SK-N-SH (cell line): ENCODE results near the gene PPP2R2B. TPM values are rescaled to one million over a fixed set of nuclear protein-coding genes. Genes with fewer than 3 reads are reported as not detected.
"Not testable (repeated sequence)": the region's sequence is repeated elsewhere in the genome, so short reads cannot be mapped to it uniquely, and the experiment has no call there.

ENCODE experiments used
- CTCF ChIA-PET: fragments of 300-600, 350-600 bp; formaldehyde crosslinking; extraction: SDS; loops from one replicate; lab custom pipeline; 2021; lab: Yijun Ruan, JAX
- POLR2A ChIA-PET: fragments of 350-600 bp; sonication (Branson Sonifier 250); formaldehyde crosslinking; extraction: SDS; loops from one replicate; lab custom pipeline; 2020; ENCODE audit warnings: antibody characterized with exemption, inconsistent platforms; lab: Yijun Ruan, JAX
- DNase-seq: peaks from one replicate; pipeline ENCODE4 v3.0.0; 2012
- H2AFZ ChIP-seq: fragments of 200-600 bp; sonication (generic); 2 replicates; pipeline ENCODE4 v1.8.1; 2016; ENCODE audit warnings: antibody characterized with exemption, mild to moderate bottlenecking, low read depth
- H3F3A ChIP-seq: fragments of 200-600 bp; sonication (generic); replicated peaks from 2 replicates; pipeline ENCODE3; 2016; ENCODE audit warnings: antibody characterized with exemption, mild to moderate bottlenecking; ENCODE audit not compliant: insufficient read depth
- H3K27ac ChIP-seq, 2 experiments: fragments of 200-500 bp in 1 of 2; fragments of 200-600 bp in 1 of 2; sonication (Bioruptor generic) in 1 of 2; sonication (generic), shearing (Covaris generic) in 1 of 2; 2 replicates each; pipeline versions ENCODE4 v1.5.1 to v1.6.1; 2014 to 2016; ENCODE audit warnings: low read depth in 2 of 2, inconsistent platforms in 1 of 2, low read length in 1 of 2, mild to moderate bottlenecking in 1 of 2, mixed read lengths in 1 of 2
- H3K27me3 ChIP-seq: fragments of 200-600 bp; sonication (generic), shearing (Covaris generic); 2 replicates; pipeline ENCODE4 v1.6.1; 2016; ENCODE audit warnings: mixed run types; ENCODE audit not compliant: insufficient read depth
- H3K36me3 ChIP-seq, 2 experiments: fragments of 200-500 bp in 1 of 2; fragments of 200-600 bp in 1 of 2; sonication (Bioruptor generic) in 1 of 2; sonication (generic) in 1 of 2; replicated peaks in 1 of 2; 2 replicates each; pipeline versions ENCODE3 to v1.5.1; 2014 to 2016; ENCODE audit warnings: low read length in 1 of 2, mild to moderate bottlenecking in 1 of 2; ENCODE audit not compliant: insufficient read depth in 2 of 2, control insufficient read depth in 1 of 2
- H3K4me1 ChIP-seq, 2 experiments: fragments of 200-500 bp in 1 of 2; fragments of 200-600 bp in 1 of 2; sonication (Bioruptor generic) in 1 of 2; sonication (generic), shearing (Covaris generic) in 1 of 2; 2 replicates each; pipeline versions ENCODE4 v1.5.1 to v1.6.1; 2014 to 2016; ENCODE audit warnings: low read depth in 1 of 2, low read length in 1 of 2, mixed run types in 1 of 2; ENCODE audit not compliant: insufficient read depth in 2 of 2, control insufficient read depth in 1 of 2
- H3K4me2 ChIP-seq: fragments of 200-600 bp; sonication (generic), shearing (Covaris generic); 2 replicates; pipeline ENCODE4 v1.6.1; 2017; ENCODE audit warnings: mixed run types
- H3K4me3 ChIP-seq, 2 experiments: fragments of 200-500 bp in 1 of 2; fragments of 200-600 bp in 1 of 2; sonication (Bioruptor generic) in 1 of 2; sonication (generic), shearing (Covaris generic) in 1 of 2; 2 replicates each; pipeline versions ENCODE4 v1.5.1 to v1.8.1; 2014 to 2016; ENCODE audit warnings: low read depth in 2 of 2, inconsistent platforms in 1 of 2, low read length in 1 of 2, mild to moderate bottlenecking in 1 of 2, mixed read lengths in 1 of 2, moderate library complexity in 1 of 2
- H3K79me2 ChIP-seq: fragments of 200-600 bp; sonication (generic); 2 replicates; pipeline ENCODE4 v1.8.1; 2017; ENCODE audit warnings: mild to moderate bottlenecking; ENCODE audit not compliant: insufficient read depth
- H3K9ac ChIP-seq: fragments of 200-600 bp; sonication (generic); 2 replicates; pipeline ENCODE4 v1.6.1; 2017; ENCODE audit warnings: mixed run types
- H3K9me2 ChIP-seq: fragments of 200-600 bp; sonication (generic); 2 replicates; pipeline ENCODE4 v1.6.1; 2017; ENCODE audit warnings: mixed run types
- H3K9me3 ChIP-seq: fragments of 200-600 bp; sonication (generic); 2 replicates; pipeline ENCODE4 v1.6.1; 2017; ENCODE audit warnings: mixed run types, mild to moderate bottlenecking, moderate library complexity
- H4K20me1 ChIP-seq: fragments of 200-600 bp; sonication (generic); 2 replicates; pipeline ENCODE4 v1.6.1; 2017; ENCODE audit warnings: mild to moderate bottlenecking, mixed run types; ENCODE audit not compliant: insufficient read depth
- ELF1 ChIP-seq: IDR thresholded peaks from 2 replicates; pipeline ENCODE4 v1.4.0; 2012
- EP300 ChIP-seq, 2 experiments: IDR thresholded peaks; 2 replicates each; pipeline versions ENCODE4 v1.4.0 to v1.6.1; 2012; ENCODE audit warnings: borderline replicate concordance in 1 of 2, low read depth in 1 of 2, low read length in 1 of 2
- JUND ChIP-seq: IDR thresholded peaks from 2 replicates; pipeline ENCODE4 v1.4.0; 2012
- MEF2A ChIP-seq: IDR thresholded peaks from 2 replicates; pipeline ENCODE4 v1.4.0; 2012; ENCODE audit warnings: low read depth, borderline replicate concordance
- NFIC ChIP-seq: IDR thresholded peaks from 2 replicates; pipeline ENCODE4 v1.4.0; 2012; ENCODE audit warnings: borderline replicate concordance
- NRF1 ChIP-seq: IDR thresholded peaks from 2 replicates; pipeline ENCODE4 v1.6.1; 2012; ENCODE audit warnings: low read depth, mild to moderate bottlenecking, low read length
- POLR2AphosphoS5 ChIP-seq: IDR thresholded peaks from 2 replicates; pipeline ENCODE4 v1.6.1; 2012; ENCODE audit warnings: low read depth, low read length
- RFX5 ChIP-seq: IDR thresholded peaks from 2 replicates; pipeline ENCODE4 v1.6.1; 2012; ENCODE audit warnings: mild to moderate bottlenecking, improper control_type of control experiment, low read length
- SIN3A ChIP-seq: IDR thresholded peaks from 2 replicates; pipeline ENCODE4 v1.6.1; 2012; ENCODE audit warnings: low read depth, mild to moderate bottlenecking, low read length, moderate library complexity, borderline replicate concordance
- SMC3 ChIP-seq: IDR thresholded peaks from 2 replicates; pipeline ENCODE4 v1.6.1; 2012; ENCODE audit warnings: low read depth, low read length, improper control_type of control experiment
- TAF1 ChIP-seq: IDR thresholded peaks from 2 replicates; pipeline ENCODE4 v1.6.1; 2012; ENCODE audit warnings: low read depth, mild to moderate bottlenecking, low read length, moderate library complexity, borderline replicate concordance
- WGBS: methylation state at CpG from one replicate; pipeline ENCODE4 v1.1.6; 2017; ENCODE audit warnings: low lambda C conversion rate; 5-methylcytosine and 5-hydroxymethylcytosine counted together
- polyA plus RNA-seq, 3 experiments: library from polyadenylated mRNA; depleted of rRNA; stranded (reverse); fragments of >200 nt; gene quantifications; 2 replicates each; pipeline ENCODE4 v1.2.3, GENCODE V29; 2012
- TF ChIP-seq, protein P1 (sequence below): IDR thresholded peaks from 2 replicates; pipeline ENCODE4 v1.6.1; 2012; ENCODE audit warnings: mild to moderate bottlenecking, low read depth, low read length, moderate library complexity
- TF ChIP-seq, protein P2 (sequence below): IDR thresholded peaks from 2 replicates; pipeline ENCODE4; 2012
- TF ChIP-seq, protein P3 (sequence below): fragments of 150-350 bp; IDR thresholded peaks from 2 replicates; pipeline ENCODE4 v1.6.1; 2017; ENCODE audit warnings: antibody characterized with exemption, low read length, low read depth, borderline replicate concordance
- TF ChIP-seq, protein P4 (sequence below): fragments of 150-350 bp; IDR thresholded peaks from 2 replicates; pipeline ENCODE4 v1.6.1; 2016; ENCODE audit warnings: mild to moderate bottlenecking, low read depth, low read length

Gene PPP2R2B
- polyA plus RNA-seq, 1 of the 3 experiments (the other 2 are of a cell fraction), result 11.4 TPM

DNA sequence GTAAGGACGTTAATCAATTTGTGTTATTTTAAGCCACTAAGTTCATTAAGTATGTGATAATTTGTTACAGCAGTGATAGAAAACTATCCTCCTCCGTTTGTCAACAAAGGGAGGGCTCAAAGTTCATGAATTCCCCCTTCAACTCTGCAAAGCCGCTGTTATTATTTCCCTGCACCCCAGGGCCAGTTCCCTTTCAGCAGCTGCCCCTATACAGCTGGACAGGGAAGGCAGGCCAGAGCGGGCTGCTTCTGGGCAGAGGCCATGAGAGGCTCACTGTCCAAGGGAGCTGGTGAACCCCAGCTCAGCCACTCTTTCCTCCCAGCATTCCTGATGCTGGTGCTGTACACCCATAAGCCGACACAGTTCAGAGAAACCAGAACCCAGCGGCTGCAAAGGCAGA, 260.1 kb downstream of the PPP2R2B start:
- Histone ChIP-seq H3K9ac (no peak overlapping the region), H3K4me2 (no peak overlapping the region), H3K36me3 (no peaks in the 10 kb centered on the region), H2AFZ (no peak overlapping the region), H3K4me3 (no peak overlapping the region), H3K9me2 (no peaks in the 10 kb centered on the region), H3K27ac (no peak overlapping the region)
- DNase-seq, result no peak
- WGBS, result 53% methylated on average over 6 of the region's 6 CpGs
- ChIA-PET POLR2A (no interaction called here), CTCF (no interaction called here)
- no peak for TF ChIP-seq ELF1
- no peak for TF ChIP-seq SMC3
- no peak for TF ChIP-seq NFIC
- TF ChIP-seq MEF2A, result no peak
- TF ChIP-seq EP300 (IDR thresholded peaks at IDR 0.05; ENCODE audit: borderline replicate concordance in 1 of 2, low read depth in 1 of 2, low read length in 1 of 2), result no peak
- TF ChIP-seq, protein P1, sequence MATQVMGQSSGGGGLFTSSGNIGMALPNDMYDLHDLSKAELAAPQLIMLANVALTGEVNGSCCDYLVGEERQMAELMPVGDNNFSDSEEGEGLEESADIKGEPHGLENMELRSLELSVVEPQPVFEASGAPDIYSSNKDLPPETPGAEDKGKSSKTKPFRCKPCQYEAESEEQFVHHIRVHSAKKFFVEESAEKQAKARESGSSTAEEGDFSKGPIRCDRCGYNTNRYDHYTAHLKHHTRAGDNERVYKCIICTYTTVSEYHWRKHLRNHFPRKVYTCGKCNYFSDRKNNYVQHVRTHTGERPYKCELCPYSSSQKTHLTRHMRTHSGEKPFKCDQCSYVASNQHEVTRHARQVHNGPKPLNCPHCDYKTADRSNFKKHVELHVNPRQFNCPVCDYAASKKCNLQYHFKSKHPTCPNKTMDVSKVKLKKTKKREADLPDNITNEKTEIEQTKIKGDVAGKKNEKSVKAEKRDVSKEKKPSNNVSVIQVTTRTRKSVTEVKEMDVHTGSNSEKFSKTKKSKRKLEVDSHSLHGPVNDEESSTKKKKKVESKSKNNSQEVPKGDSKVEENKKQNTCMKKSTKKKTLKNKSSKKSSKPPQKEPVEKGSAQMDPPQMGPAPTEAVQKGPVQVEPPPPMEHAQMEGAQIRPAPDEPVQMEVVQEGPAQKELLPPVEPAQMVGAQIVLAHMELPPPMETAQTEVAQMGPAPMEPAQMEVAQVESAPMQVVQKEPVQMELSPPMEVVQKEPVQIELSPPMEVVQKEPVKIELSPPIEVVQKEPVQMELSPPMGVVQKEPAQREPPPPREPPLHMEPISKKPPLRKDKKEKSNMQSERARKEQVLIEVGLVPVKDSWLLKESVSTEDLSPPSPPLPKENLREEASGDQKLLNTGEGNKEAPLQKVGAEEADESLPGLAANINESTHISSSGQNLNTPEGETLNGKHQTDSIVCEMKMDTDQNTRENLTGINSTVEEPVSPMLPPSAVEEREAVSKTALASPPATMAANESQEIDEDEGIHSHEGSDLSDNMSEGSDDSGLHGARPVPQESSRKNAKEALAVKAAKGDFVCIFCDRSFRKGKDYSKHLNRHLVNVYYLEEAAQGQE, result no peak
- TF ChIP-seq SIN3A, result no peak
- TF ChIP-seq TAF1, result no peak
- TF ChIP-seq RFX5, result no peak
- TF ChIP-seq, protein P2, sequence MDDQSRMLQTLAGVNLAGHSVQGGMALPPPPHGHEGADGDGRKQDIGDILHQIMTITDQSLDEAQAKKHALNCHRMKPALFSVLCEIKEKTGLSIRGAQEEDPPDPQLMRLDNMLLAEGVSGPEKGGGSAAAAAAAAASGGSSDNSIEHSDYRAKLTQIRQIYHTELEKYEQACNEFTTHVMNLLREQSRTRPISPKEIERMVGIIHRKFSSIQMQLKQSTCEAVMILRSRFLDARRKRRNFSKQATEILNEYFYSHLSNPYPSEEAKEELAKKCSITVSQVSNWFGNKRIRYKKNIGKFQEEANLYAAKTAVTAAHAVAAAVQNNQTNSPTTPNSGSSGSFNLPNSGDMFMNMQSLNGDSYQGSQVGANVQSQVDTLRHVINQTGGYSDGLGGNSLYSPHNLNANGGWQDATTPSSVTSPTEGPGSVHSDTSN, result no peak
- no peak for TF ChIP-seq NRF1
- TF ChIP-seq JUND, result no peak
- no peak for TF ChIP-seq POLR2AphosphoS5
- TF ChIP-seq, protein P3, sequence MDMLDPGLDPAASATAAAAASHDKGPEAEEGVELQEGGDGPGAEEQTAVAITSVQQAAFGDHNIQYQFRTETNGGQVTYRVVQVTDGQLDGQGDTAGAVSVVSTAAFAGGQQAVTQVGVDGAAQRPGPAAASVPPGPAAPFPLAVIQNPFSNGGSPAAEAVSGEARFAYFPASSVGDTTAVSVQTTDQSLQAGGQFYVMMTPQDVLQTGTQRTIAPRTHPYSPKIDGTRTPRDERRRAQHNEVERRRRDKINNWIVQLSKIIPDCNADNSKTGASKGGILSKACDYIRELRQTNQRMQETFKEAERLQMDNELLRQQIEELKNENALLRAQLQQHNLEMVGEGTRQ, result no peak
- TF ChIP-seq, protein P4, sequence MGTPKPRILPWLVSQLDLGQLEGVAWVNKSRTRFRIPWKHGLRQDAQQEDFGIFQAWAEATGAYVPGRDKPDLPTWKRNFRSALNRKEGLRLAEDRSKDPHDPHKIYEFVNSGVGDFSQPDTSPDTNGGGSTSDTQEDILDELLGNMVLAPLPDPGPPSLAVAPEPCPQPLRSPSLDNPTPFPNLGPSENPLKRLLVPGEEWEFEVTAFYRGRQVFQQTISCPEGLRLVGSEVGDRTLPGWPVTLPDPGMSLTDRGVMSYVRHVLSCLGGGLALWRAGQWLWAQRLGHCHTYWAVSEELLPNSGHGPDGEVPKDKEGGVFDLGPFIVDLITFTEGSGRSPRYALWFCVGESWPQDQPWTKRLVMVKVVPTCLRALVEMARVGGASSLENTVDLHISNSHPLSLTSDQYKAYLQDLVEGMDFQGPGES, result no peak
- TF ChIP-seq, all 33 proteins: peak for 0
- Histone ChIP-seq H4K20me1 (no peaks in the 10 kb centered on the region), H3K79me2 (no peaks in the 10 kb centered on the region), H3K27me3 (no peaks in the 10 kb centered on the region), H3K9me3 (no peaks in the 10 kb centered on the region), H3F3A (no peaks in the 10 kb centered on the region), H3K4me1 (peaks cover 0 to 2% of the 10 kb centered on the region in 2 experiments; a peak in 2 of 4 replicates)

DNA sequence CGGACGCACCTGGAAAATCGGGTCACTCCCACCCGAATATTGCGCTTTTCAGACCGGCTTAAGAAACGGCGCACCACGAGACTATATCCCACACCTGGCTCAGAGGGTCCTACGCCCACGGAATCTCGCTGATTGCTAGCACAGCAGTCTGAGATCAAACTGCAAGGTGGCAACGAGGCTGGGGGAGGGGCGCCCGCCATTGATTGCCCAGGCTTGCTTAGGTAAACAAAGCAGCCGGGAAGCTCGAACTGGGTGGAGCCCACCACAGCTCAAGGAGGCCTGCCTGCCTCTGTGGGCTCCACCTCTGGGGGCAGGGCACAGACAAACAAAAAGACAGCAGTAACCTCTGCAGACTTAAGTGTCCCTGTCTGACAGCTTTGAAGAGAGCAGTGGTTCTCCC, 268.8 kb downstream of the PPP2R2B start:
- DNase-seq, H3K4me2 ChIP-seq, H3K36me3 ChIP-seq, H3K27ac ChIP-seq, H3K79me2 ChIP-seq, H3K9me2 ChIP-seq, H3K27me3 ChIP-seq, H2AFZ ChIP-seq, H3K4me3 ChIP-seq, H3F3A ChIP-seq, POLR2A ChIA-PET, CTCF ChIA-PET, H3K9ac ChIP-seq, H4K20me1 ChIP-seq, H3K9me3 ChIP-seq: not testable (repeated sequence)
- peaks cover 0 to 11% of the 10 kb centered on the region in 2 experiments; a peak in 2 of 4 replicates for H3K4me1 ChIP-seq
- WGBS, result no CpG with 5 or more reads among the region's 17 CpGs
